Bladder microvascular endothelial cell (primary cell): ENCODE measurements around the gene GRPEL1. TPM values are rescaled to one million over a fixed set of nuclear protein-coding genes. Genes with fewer than 3 reads are reported as not detected.

Experiments used
- total RNA-seq: library from RNA; depleted of rRNA; stranded (reverse); fragments of >200 nt; gene quantifications from 2 replicates; pipeline ENCODE4 v1.2.3, GENCODE V29; 2014

GRPEL1 gene
- total RNA-seq: 43.9 and 54.9 TPM in 2 replicates

GRCh38 chr4:7067452-7068278 lies at the start of gene GRPEL1:
TSS of gene GRPEL1 (minus strand) at chr4:7068064. CDS start at chr4:7068032, 32 bp downstream.

GRCh38 chr4:7043284-7044136 lies 24.4 kb downstream of the GRPEL1 start, which contains the start of gene TADA2B:
TSS of gene TADA2B (plus strand) at chr4:7043372. CDS start at chr4:7043580, 208 bp downstream.

Other genes starting within 250 kb of the GRPEL1 start
- 14.9 and 33.0 TPM in 2 replicates for gene TBC1D14, start 158.2 kb downstream of the GRPEL1 start, total RNA-seq
- 6.3 and 14.0 TPM in 2 replicates for gene TADA2B, start 24.7 kb downstream of the GRPEL1 start, total RNA-seq
- not detected in 2 replicates for gene SORCS2, start 124.5 kb upstream of the GRPEL1 start, total RNA-seq